ENCODE measurements around the gene PCBP2.

PCBP2 gene

DNA sequence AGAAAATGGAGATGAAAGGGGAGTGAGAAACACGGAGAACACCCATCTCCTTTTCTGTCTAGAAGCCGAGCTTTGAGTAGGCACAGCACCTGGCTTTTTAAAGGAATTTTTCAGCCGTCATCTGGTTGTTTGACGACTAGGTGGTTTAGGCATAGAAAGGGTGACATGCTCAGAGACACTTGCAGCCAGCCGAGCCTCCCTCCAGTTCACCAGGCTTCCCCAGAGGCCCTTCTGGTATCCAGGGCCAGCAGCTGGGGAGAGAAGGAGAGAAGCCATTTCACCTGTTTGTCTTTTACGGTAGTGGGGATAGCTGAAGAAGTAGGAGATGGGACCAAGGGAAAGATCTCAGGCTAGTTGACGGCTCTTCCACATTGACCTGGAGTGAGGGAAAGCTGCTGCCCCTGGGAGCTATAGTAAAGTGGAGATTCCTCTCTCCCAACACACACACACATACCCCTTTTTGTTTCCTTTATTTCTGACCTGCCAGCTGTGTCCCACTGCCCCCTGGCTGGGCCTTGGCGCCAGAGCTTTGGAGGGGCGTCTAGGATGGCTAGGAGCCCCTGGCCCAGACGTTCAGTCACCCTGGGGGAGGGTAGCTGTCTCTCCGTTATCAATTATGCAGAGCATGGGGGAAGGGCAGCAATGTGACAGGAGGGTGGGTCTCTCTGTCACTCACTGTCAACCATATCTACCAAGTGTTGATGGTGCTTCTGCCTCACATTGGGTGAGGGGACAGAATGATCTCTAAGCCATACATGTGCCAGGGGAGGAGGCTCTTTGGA lies 41.9 kb downstream of the PCBP2 start:
- no peak for DNase-seq (ENCODE audit: low read depth)

DNA sequence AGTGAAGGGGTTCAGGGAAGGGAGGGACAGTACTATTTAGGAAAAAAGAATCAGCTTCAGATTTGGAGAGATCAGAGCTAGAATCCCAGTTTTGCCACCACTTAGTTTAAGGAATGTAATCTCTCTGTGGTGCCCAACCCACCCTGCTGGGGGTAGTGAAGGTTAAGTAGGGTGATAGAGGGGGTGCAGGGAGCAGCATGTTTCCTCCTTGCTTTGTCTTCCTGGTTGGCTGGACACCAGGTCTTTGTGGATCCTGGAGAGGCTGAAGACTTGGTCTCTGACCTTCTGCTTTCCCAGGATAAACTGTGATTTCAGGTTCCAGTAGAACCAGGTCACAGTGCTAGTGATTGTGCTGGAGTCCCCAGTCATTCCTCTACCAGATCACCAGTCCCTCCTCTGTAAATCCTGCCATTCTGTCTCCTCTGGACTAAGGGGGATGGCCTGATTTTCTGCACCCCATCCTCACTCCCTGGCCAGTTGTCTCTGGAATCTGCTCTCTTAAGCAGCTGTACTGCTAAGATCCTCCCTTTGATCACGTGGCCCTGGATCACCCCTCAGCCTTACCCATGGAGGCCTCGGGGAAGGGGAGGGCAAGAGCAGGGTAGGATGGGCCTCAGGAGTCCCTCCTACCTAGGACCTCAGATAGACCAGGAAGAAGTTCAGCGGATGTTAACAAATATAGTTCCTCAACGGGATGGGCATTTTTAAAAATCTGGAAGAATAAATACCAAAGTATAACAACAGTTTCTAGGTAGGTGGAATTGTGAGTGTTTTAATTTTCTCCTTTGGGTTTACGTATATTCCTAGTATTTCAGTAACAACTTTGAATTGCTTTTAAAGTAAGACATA lies 44.2 kb downstream of the PCBP2 start:
- peak; percentile 59 for DNase-seq (ENCODE audit: low read depth)

DNA sequence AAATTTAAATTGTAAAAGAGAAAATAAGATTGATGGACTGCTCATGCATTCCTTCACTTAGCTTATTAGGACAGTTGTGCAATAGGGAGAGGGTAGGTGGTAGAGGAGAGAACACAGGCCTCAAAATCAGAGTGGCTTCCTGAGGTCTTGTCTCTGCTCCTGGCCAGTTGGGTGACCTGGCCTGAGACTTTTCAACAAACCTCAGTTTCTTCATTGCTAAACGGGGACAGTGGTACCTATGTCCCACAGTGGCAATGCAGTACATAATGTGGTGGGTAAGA lies 44.8 kb downstream of the PCBP2 start:
- DNase-seq (ENCODE audit: low read depth) = no peak

DNA sequence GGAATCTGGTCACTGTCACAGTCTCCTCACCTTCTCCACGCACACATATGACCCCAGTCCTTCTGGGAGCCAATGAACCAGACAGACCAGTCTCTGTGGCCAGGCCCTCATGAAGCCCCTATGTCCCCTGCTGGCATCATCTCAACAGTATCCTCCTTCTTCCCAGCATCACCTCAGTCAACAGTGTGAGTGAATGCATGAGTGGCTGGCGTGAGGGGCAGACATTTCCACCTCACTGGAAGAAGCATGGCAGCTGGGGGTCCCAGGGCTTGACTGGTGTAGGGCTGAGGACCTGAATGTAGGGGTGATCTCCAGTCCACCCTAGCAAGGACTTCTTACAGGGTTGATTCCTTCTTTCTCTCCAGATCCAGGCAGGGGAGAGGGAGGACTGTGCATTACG lies 45.6 kb downstream of the PCBP2 start:
- no peak for DNase-seq (ENCODE audit: low read depth)

DNA sequence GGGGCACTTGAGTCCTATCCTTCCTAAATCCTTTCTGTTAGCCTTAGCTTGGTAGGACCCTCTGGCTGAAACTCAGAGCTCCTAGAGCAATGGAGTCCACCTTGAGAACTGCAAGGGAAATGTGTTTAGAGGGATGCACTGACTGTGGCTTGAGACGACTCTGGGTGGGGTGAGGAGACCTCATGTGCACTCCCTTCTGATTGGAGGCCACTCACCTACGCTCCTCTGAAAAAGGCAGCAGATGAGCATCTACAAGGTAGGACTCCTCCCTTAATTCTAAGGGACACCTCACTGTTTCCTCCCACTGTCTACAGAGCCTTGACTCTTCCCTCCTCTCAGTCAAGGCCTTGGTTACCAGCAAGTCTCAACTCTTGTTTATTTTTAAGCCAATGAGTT lies 46.3 kb downstream of the PCBP2 start:
- DNase-seq (ENCODE audit: low read depth) = no peak

DNA sequence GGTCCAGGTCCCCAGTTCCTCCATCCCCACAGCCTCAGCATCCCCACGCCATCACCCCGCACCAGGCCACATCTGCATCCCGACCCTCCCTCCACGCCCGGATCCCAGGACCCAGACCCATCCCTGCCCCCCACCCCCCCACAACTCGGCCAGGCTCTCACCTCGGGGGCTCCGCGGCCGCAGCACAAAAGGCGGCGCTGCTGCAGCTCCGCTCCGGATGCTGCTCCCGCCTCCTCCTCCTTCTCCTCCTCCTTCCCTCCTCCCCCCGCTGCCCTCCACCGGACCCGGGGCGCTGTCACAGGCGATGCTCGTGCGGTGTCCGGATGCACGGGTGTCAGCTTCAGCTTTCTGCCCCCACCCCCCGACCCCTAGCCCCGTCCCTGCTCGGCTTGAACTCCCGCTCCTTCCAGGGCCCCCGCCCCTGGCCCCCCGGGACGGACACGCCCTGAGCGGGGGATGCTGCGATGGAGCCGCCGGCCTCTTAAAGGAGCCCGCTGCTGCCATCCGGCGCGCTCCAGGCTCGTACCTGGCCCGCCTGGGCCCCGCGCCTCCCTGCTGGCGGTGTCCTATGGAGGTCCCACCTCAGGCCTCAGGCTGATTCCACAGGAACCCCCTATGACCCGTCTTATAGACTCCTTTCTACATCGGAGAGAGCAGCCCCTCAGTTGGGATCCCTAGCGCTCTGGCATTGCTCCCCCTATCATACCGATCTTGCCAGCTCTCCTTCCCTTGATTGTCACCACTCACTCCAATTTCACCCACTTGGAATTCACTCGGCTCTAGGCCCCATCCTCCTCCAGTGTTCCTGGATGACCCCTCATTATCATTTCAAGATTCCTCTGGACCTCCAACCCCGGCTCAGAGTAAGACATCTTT lies 47.6 kb downstream of the PCBP2 start, which contains the start of gene MAP3K12:
MAP3K12 (minus strand) TSS at position 193 of the 876 bp plus-strand sequence. CDS start 12,067 bp downstream, outside the sequence.
- DNase-seq (ENCODE audit: low read depth) = peak; percentile 54

DNA sequence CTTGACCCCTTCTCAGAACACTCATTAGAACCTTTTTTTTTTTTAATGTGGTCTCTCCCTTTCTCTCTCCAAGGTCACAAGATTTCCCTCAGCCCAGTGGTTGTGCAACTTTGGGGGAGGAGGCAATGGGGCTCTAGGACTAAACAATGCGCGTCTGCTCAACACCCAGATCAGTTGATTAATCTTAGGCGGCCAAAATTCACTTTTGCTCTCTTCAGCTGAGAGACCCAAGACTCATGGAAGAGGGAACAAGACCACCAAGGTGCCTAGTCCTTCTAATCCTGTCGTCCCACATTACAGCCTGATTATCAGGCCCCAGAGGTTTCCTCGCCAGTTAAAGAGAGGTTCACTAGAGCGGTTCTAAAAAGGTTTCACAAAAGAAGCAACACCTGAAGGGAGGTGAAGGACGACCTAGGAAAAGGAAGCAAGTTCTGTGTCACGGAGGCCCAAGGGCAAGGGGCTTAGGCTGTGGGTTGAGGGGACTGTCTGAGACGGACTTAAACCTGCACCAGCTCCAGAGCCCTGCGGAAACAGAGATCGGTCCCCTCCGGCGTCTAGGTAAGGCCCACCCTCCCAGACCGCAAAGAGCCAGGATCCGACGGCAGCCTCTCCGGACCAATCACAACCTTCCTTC lies 48.4 kb downstream of the PCBP2 start:
- DNase-seq (ENCODE audit: low read depth) = peak; percentile 86

DNA sequence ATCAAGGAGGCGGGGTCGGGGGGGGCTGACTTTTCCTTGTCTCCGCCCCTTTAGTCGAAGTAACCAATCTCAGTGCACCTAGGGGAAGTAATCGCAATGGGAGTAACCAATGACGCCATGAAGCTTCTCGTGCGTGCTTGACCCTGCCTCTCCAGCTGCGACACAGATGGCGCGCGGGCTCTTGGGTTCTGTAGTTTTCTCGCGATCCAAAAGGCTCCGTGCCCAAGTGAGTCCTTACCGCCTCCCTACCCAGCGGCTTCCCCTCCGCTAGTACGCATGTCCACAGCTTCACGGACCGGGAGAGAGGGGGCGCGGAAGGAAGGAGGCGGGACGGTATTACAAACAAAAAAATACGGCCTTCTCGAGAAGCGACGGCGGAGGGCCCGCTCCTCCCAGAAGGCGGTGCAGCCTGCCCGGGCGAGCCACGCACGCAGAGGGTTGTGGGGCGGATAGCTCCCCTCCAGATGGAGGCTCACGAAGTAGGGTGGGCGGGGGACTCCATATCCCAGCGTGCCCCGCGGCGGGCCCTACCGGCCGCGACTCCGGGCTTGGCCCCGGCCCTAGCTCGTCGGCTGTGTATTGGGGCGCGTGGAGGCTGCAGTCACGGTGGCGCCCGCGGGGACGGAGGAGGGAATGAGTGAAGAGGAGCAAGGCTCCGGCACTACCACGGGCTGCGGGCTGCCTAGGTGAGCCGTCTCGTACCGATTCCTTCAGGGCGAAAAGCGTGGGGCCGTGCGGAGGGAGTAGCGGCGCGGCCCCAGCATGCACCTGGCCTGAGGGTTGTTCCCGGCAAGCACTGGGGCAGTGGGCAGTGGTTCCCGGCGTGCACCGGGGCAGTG lies 49.1 kb downstream of the PCBP2 start, which contains the start of gene TARBP2:
TARBP2 (plus strand) TSS at position 508 of the 839 bp plus-strand sequence; CDS start at position 634, 126 bp downstream.
- DNase-seq (ENCODE audit: low read depth) = peak; percentile 100

DNA sequence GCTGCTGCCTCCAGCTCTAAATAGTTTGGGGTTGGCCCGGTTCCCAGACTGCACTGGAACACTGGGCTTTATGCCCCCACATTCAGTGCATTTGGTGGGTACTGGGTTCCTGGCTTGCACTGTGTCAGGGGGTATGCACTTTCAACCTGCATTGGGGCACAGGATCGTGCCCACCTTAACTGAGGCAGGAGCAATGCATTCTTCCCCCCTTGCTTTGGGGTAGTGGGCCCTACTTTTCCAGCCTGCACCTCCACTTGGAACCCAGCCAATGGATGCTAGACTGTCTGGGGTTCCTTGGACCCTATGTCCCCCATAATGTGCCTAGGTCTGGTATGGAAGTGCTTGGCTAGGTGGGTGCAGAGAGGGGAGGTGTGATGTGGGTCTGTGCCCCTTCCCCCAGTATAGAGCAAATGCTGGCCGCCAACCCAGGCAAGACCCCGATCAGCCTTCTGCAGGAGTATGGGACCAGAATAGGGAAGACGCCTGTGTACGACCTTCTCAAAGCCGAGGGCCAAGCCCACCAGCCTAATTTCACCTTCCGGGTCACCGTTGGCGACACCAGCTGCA lies 49.8 kb downstream of the PCBP2 start:
- DNase-seq (ENCODE audit: low read depth) = no peak

DNA sequence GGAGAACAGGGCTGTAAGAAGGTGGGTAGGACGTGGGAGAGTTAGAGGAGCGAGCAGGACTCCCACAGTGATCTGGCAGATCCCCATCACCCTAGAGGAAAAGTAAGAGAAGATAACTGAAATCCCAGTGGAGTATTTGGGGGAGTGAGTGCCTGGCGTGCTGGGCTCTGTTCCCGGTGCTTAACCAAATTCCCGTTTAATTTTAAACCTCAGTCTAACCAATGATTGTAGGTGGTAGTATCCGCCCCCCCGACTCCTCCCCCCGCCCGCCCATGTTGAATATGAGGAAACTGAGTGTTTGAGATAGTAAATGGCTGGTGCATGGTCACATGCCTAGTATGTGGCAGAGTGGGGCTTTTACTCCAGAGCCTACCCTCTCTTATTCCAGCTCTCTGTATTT lies 50.4 kb downstream of the PCBP2 start:
- DNase-seq (ENCODE audit: low read depth) = no peak

DNA sequence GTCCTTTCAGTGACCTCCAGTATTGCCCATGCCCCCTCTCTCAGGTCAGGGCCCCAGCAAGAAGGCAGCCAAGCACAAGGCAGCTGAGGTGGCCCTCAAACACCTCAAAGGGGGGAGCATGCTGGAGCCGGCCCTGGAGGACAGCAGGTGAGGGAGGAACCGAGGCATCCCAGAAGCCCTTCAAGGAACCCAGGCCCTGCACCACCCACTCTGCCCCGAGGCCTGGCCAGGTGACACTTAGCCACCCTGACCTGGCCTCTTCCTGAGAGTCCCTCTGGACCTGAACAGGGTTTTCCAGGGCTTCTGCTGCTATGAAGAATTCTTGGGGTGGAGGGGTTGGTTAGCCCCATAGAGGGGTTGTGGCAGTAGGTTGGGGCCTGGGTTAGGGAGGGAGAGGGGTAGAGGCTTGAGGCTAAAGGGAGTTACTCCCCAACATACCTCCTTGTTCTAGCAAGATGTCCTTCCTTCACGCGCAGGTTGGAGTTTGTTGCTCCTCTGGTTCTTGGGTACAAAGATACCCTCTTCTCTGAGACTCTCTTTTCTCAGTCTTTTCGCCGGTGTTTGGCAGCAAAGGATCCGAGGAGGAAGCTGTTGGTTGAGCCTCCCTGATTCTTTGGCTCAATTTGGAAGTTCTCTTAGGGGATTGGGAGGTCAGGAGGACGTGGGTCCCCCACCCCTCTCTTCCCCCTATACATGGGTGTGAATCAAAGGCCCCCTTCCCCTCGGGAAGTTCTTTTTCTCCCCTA lies 51.3 kb downstream of the PCBP2 start:
- DNase-seq (ENCODE audit: low read depth) = no peak

DNA sequence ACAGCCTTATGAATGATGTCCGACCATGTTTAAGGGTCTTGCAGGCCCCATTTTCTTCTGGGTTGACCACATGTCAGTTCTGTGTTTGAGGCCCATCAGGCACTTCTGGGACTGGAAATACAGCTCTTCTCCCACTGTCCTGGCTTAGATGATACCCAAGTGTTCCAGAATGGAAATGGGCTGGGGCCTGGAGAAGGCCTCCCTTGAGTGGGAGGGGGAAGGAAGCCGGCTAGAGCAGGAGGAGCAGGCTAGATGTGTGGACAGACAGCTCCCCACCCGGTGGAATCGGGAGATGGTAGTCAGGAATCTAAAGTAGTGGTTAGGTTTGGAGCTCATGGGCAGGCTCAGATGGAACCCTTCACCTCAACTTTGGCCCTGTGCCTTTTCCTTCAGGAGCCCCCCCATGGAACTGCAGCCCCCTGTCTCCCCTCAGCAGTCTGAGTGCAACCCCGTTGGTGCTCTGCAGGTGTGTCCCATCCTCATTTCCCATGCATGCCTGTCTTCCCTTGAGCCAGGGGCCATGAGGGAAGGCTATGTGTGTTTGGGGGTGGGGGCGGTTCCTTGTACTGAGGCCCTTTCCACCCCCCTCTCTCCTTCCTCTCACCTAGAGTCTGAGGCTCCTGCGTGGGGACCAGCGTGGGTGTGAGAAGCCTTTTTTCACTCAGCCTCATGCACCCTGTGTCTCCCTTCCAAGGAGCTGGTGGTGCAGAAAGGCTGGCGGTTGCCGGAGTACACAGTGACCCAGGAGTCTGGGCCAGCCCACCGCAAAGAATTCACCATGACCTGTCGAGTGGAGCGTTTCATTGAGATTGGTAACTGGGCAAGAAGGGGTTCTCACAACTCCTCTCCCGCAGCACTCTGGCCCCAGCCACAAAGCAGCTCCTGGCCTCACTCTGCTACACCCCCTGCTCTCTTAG lies 52.4 kb downstream of the PCBP2 start:
- DNase-seq (ENCODE audit: low read depth) = no peak

DNA sequence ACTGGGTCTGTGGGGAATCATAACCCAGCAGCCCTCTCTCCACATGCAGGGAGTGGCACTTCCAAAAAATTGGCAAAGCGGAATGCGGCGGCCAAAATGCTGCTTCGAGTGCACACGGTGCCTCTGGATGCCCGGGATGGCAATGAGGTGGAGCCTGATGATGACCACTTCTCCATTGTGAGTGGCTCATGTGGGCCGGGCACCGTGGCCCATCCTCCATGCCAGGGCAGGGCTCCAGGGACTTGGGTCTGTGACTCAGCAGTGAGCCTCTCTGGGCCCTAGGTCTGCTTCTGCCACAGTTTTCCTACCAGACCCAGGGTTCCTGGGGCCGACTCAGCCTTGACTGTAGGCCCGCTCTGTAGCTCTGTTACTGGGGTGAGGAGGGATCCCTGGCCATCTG lies 53.2 kb downstream of the PCBP2 start:
- peak; percentile 79 for DNase-seq (ENCODE audit: low read depth)

DNA sequence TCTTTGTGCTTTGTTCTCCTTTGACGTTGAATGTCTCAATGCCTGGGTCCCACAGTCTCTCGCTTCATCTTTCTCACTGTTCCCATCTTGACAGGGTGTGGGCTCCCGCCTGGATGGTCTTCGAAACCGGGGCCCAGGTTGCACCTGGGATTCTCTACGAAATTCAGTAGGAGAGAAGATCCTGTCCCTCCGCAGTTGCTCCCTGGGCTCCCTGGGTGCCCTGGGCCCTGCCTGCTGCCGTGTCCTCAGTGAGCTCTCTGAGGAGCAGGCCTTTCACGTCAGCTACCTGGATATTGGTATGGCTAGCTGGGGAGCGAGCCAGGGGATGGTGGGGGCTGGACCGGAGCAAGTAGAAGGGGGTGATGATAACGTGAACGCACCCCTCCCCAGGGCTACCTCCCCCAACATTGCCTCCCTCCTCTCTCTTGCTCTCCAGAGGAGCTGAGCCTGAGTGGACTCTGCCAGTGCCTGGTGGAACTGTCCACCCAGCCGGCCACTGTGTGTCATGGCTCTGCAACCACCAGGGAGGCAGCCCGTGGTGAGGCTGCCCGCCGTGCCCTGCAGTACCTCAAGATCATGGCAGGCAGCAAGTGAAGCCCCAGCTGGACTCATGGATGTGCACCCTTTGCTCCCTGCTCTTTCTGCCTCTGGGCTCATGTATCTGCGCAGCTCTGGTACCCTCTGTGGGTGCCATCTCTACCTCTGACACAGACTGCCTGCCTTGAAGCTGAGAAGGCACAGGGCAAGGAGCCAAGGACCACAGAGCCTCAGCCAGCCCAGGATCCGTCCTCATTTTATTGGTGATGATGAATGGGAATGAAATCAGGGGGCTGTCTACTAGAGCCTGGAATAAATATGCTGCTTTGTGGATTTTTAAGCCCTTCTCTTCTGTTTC lies 53.9 kb downstream of the PCBP2 start:
- peak; percentile 41 for DNase-seq (ENCODE audit: low read depth)

DNA sequence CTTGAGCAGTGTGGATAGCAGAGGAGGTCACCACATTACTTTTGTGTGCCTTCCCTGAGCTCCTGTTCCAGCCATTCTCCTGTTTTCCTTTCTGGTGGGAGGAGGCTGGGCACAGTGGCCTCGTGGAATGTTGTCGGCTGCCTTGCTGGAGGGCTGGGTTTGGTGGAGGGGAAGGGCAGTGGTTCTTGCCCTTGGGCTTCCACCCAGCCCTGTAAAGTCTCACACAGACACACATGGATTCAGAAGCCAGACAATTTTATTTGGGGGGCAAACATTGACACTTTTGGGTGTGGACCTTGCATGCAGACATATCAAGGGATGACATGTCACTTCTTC lies 54.5 kb downstream of the PCBP2 start:
- DNase-seq (ENCODE audit: low read depth) = no peak

DNA sequence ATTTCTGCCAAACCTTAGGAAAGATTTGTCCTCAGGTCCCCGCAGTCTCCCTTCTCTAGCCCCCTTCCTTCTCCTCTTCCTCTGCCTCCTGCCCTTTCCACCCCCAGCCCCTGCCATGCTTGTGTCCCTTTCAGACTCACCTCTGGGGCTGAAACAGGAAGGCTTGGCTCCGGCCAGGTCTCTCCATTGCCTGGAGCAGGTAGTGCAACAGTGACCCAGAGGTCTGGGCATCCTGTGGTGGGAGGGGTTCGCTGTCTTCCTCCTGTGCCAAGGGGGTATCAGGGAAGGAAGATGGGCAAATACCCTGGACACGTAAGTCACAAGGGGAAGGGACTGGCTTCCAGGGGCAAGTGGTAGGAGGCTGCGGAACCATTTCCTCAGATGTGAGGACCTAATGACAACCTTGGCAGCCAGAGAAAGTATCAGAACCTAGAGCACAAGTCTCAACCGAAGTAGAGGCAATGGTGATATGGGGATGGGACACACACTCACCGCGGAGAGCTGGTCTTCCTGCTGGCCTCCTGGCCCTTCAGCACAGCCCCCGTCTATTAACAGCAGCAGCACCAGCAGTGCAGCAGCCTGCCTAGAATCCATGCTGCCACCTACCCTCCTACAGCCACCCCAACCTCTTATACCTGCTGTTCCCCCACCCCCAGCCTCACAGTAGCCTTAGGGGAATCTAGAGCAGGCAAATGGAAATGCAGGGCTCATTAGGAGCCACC lies 55.1 kb downstream of the PCBP2 start, which contains the start of gene NPFF:
NPFF (minus strand) TSS at position 604 of the 722 bp plus-strand sequence; CDS start at position 594, 10 bp downstream.
- DNase-seq (ENCODE audit: low read depth) = no peak

DNA sequence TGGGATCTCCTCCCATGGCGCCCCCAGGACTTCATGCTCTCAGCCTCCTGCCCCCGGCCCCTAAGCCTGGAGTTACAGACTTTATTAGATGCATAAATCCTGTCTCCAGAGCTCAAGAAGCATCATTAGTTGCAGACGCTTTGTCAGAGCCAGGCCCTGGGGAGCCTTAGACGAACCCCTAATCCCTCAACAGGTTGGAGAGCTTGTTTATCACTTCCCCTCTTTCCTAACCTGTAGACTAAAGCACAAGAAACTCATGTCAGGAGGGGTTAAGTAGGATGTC lies 55.6 kb downstream of the PCBP2 start:
- DNase-seq (ENCODE audit: low read depth) = no peak

Measured in stromal cell of bone marrow (primary cell).